NK-92 (cell line): Measurements from ENCODE around the gene SPATA31A5.
"Not testable (repeated sequence)": the region's sequence is repeated elsewhere in the genome, so short reads cannot be mapped to it uniquely, and the experiment has no call there.

Experiments used
- DNase-seq: peaks from one replicate; lab custom pipeline; 2025; ENCODE audit not compliant: unreplicated experiment; lab: John Stamatoyannopoulos, UW

Gene SPATA31A5

DNA sequence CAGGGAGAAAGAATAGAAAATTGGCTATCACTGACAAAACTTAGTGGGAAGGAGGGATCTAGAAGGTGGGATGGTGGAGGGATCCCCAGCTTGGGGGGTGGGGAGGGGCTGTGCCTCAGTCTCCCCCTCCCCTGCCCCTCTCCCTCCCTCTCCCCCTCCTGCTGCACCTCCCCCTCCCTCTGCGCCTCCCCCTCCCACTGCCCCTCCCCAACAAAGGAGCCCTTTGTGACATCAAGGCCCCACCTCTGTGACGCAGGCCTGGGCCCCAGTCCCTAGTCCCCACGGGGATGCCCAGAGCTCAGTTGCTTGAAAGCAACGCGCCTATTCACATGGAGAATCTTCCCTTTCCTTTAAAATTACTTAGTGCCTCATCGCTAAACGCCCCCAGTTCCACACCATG is at the start of gene SPATA31A5:
Gene SPATA31A5 (plus strand): TSS at position 301 of the 400 bp plus-strand sequence. CDS start 29 bp downstream, at position 330.
- DNase-seq, result not testable (repeated sequence)

DNA sequence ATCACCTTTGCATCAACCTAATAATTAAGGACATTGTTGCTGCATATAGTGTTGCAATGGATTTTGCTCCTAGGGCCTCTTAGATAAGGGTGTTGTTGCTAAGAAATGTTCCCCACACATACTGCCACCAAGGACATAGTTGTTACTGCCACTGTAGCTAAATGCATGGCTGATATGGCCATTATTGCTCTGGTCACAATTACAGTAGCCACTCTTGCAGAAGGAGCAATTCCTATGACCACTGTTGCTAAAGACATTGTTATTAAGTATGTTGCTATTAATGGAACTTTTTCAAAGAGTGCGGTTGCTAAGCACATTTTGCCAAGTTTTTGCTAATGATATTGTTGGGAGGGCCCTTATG is 48.8 kb downstream of the SPATA31A5 start:
- DNase-seq, result not testable (repeated sequence)

GRCh38 chr9:60966382-60966781 is 52.2 kb downstream of the SPATA31A5 start:
- not testable (repeated sequence) for DNase-seq
